K562 (cell line): ENCODE measurements around the gene LOXL4. TPM values are rescaled to one million over a fixed set of nuclear protein-coding genes. Genes with fewer than 3 reads are reported as not detected.

Source experiments
- ATAC-seq: fragments of 200-7000 bp; cut with Tn5 transposase; 3 replicates; pipeline ENCODE4 v1.9.1; 2020; ENCODE audit warnings: moderate library complexity
- BruUV-seq: library from RNA; stranded (reverse); fragments of 400-500 nt; replicated peaks from 2 replicates; lab custom pipeline; 2021; lab: Mats Ljungman, UMichigan
- CTCF ChIA-PET: fragments of 300-600 bp; formaldehyde crosslinking; extraction: SDS; loops from one replicate; lab custom pipeline; 2021; ENCODE audit warnings: low intra/inter-chr PET ratio; lab: Yijun Ruan, JAX
- POLR2A ChIA-PET: fragments of 300-600, 350-650 bp; sonication (Branson Sonifier 250); formaldehyde crosslinking; extraction: SDS; loops from one replicate; lab custom pipeline; 2021; ENCODE audit warnings: antibody characterized with exemption, inconsistent platforms; lab: Yijun Ruan, JAX
- DNase-seq, 4 experiments: peaks; one replicate each; pipeline versions ENCODE4 v3.0.0 to v3.0.0-alpha.2; 2011 to 2018; ENCODE audit warnings: low spot score in 3 of 4, mixed read lengths in 3 of 4; ENCODE audit errors: extremely low read depth in 1 of 4
- FAIRE-seq: peaks from 2 replicates; lab custom pipeline; 2011; peaks lifted over from hg19 to GRCh38; lab: Jason Lieb, UNC
- H2AFZ ChIP-seq: 2 replicates; pipeline ENCODE4 v1.6.0; 2011; ENCODE audit warnings: low read depth, low read length, control low read depth, inconsistent platforms
- H3K27ac ChIP-seq: fragments of 200-600 bp; 3 replicates; pipeline ENCODE4 v1.8.0; 2011; ENCODE audit warnings: low read depth, mild to moderate bottlenecking, control low read depth, inconsistent platforms, low read length, moderate library complexity, mixed read lengths; ENCODE audit errors: extremely low read depth
- H3K27me3 ChIP-seq, 2 experiments: fragments of 300-600 bp in 1 of 2; 2 replicates in 1 of 2; 3 replicates in 1 of 2; pipeline versions ENCODE4 v1.6.0 to v1.8.0; 2011; ENCODE audit warnings: inconsistent platforms in 2 of 2, low read length in 2 of 2, mild to moderate bottlenecking in 1 of 2, mixed read lengths in 1 of 2, moderate library complexity in 1 of 2; ENCODE audit not compliant: control insufficient read depth in 2 of 2, insufficient read depth in 2 of 2
- H3K36me3 ChIP-seq: fragments of 300-600 bp; 3 replicates; pipeline ENCODE4 v1.8.0; 2011; ENCODE audit warnings: mild to moderate bottlenecking, low read length, inconsistent platforms; ENCODE audit not compliant: control insufficient read depth, insufficient read depth
- H3K4me1 ChIP-seq, 2 experiments: fragments of 200-600 bp in 1 of 2; replicated peaks in 1 of 2; 2 replicates in 1 of 2; 3 replicates in 1 of 2; pipeline versions ENCODE4 v1.5.1 to v1.8.0; 2011; ENCODE audit warnings: inconsistent platforms in 2 of 2, low read length in 2 of 2, mild to moderate bottlenecking in 1 of 2, mixed read lengths in 1 of 2, moderate library complexity in 1 of 2; ENCODE audit not compliant: control insufficient read depth in 2 of 2, insufficient read depth in 2 of 2
- H3K4me2 ChIP-seq: 2 replicates; pipeline ENCODE4 v1.6.1; 2011; ENCODE audit warnings: low read length, control low read depth, inconsistent platforms, mixed read lengths; ENCODE audit not compliant: insufficient read depth
- H3K4me3 ChIP-seq: fragments of 200-600 bp; sonication (generic), shearing (Covaris generic); 2 replicates; pipeline ENCODE4 v1.5.1; 2016; ENCODE audit warnings: control low read depth, inconsistent platforms
- H3K79me2 ChIP-seq: fragments of 200-600 bp; 3 replicates; pipeline ENCODE4 v1.8.0; 2011; ENCODE audit warnings: low read length, inconsistent platforms; ENCODE audit not compliant: control insufficient read depth, insufficient read depth
- H3K9ac ChIP-seq, 2 experiments: 2 replicates each; pipeline versions ENCODE4 v1.6.0 to v1.6.1; 2011; ENCODE audit warnings: low read depth in 2 of 2, low read length in 2 of 2, control low read depth in 1 of 2, inconsistent platforms in 1 of 2, mild to moderate bottlenecking in 1 of 2, mixed read lengths in 1 of 2; ENCODE audit not compliant: insufficient read depth in 1 of 2
- H3K9me1 ChIP-seq: one replicate; pipeline ENCODE4 v1.6.0; 2011; ENCODE audit warnings: inconsistent platforms, mild to moderate bottlenecking, low read length, moderate library complexity; ENCODE audit not compliant: control insufficient read depth, insufficient read depth
- H3K9me3 ChIP-seq: replicated peaks from 2 replicates; pipeline ENCODE4 v1.5.1; 2011; ENCODE audit warnings: low read depth, low read length, inconsistent platforms; ENCODE audit not compliant: control insufficient read depth, insufficient read depth
- H4K20me1 ChIP-seq: replicated peaks from 2 replicates; pipeline ENCODE4 v1.6.1; 2011; ENCODE audit warnings: low read length, inconsistent platforms, mixed read lengths; ENCODE audit not compliant: control insufficient read depth, insufficient read depth
- ATF4 ChIP-seq: fragments of 450-650 bp; formaldehyde crosslinking; IDR thresholded peaks from 2 replicates; pipeline ENCODE4 v1.4.0; 2022; ENCODE audit warnings: mild to moderate bottlenecking, moderate library complexity
- CHCHD3 ChIP-seq: fragments of 250-450 bp; sonication (Bioruptor Pico); IDR thresholded peaks from 2 replicates; pipeline ENCODE4 v2.1.2; 2022; ENCODE audit warnings: mild to moderate bottlenecking
- CXXC5 ChIP-seq: fragments of 250-450 bp; sonication (Bioruptor Pico); IDR thresholded peaks from 2 replicates; pipeline ENCODE4 v1.8.0; 2022; ENCODE audit warnings: inconsistent platforms, mild to moderate bottlenecking, moderate library complexity
- ESRRB ChIP-seq: fragments of 250-450 bp; sonication (Bioruptor Pico); IDR thresholded peaks from 2 replicates; pipeline ENCODE4 v1.5.0; 2020; ENCODE audit warnings: mild to moderate bottlenecking, moderate library complexity, borderline replicate concordance
- EWSR1 ChIP-seq: fragments of 450-650 bp; IDR thresholded peaks from 2 replicates; pipeline ENCODE4 v1.6.1; 2018; ENCODE audit warnings: borderline replicate concordance, mild to moderate bottlenecking, low read depth, moderate library complexity; ENCODE audit not compliant: partially characterized antibody
- HMBOX1 ChIP-seq: sonication (generic); IDR thresholded peaks from 2 replicates; pipeline ENCODE4 v1.6.1; 2016
- KLF6 ChIP-seq: fragments of 250-450 bp; sonication (Bioruptor Pico); IDR thresholded peaks from 2 replicates; pipeline ENCODE4 v1.4.0; 2020; ENCODE audit warnings: mild to moderate bottlenecking, moderate library complexity, borderline replicate concordance
- LCOR ChIP-seq: sonication (generic); formaldehyde crosslinking; IDR thresholded peaks from 2 replicates; pipeline ENCODE4 v1.8.0; 2022; ENCODE audit warnings: mild to moderate bottlenecking, missing genetic modification reagents
- LEF1 ChIP-seq: fragments of 450-650 bp; IDR thresholded peaks from 2 replicates; pipeline ENCODE4 v1.6.1; 2016; ENCODE audit warnings: mild to moderate bottlenecking
- NFE2L1 ChIP-seq: fragments of 450-650 bp; IDR thresholded peaks from 2 replicates; pipeline ENCODE4 v1.6.1; 2016; ENCODE audit warnings: missing genetic modification characterization, low read depth, mild to moderate bottlenecking, missing compliant biosample characterization, moderate library complexity, borderline replicate concordance
- SMARCB1 ChIP-seq: IDR thresholded peaks from 2 replicates; pipeline ENCODE4 v1.6.1; 2011; ENCODE audit warnings: improper control_type of control experiment, low read depth; ENCODE audit not compliant: insufficient read length
- SMARCE1 ChIP-seq: fragments of 450-650 bp; IDR thresholded peaks from 2 replicates; pipeline ENCODE4 v1.7.1; 2016; ENCODE audit warnings: mild to moderate bottlenecking
- SRSF7 ChIP-seq: fragments of 200-400 bp; formaldehyde crosslinking; optimal IDR thresholded peaks from 2 replicates; pipeline ENCODE3; 2017; ENCODE audit warnings: mild to moderate bottlenecking, low read depth, low read length
- TFAM ChIP-seq: fragments of 250-450 bp; sonication (Bioruptor Pico); conservative IDR thresholded peaks from 2 replicates; pipeline ENCODE4 v1.5.0; 2021; ENCODE audit warnings: mild to moderate bottlenecking, moderate library complexity
- TSHZ1 ChIP-seq: fragments of 250-450 bp; sonication (Bioruptor Pico); IDR thresholded peaks from 2 replicates; pipeline ENCODE4 v1.4.0; 2020; ENCODE audit warnings: mild to moderate bottlenecking, moderate library complexity
- ZNF134 ChIP-seq: fragments of 250-450 bp; sonication (Bioruptor Pico); conservative IDR thresholded peaks from 2 replicates; pipeline ENCODE4 v1.4.0; 2020
- WGBS: fragments of 100-300 bp; shearing (Covaris generic); methylation state at CpG from one replicate; pipeline ENCODE4 v1.1.6; 2016; ENCODE audit warnings: low coverage, mixed read lengths; ENCODE audit not compliant: insufficient coverage; ENCODE audit errors: missing lambda C conversion rate; 5-methylcytosine and 5-hydroxymethylcytosine counted together
- in situ Hi-C: fragments of 300-500 bp; cut with MboI; formaldehyde crosslinking; loops from 4 replicates; pipeline ENCODE4 v1.15.0; 2018; ENCODE audit warnings: inconsistent platforms, mixed read lengths
- intact Hi-C: fragments of 100-400 bp; cut with micrococcal nuclease; formaldehyde crosslinking; loops from 2 replicates; pipeline ENCODE4 v1.14.2; 2022
- polyA plus RNA-seq, 8 experiments: library from polyadenylated mRNA; depleted of rRNA in 4 of 8; stranded (reverse) in 5 of 8; unstranded in 3 of 8; fragments of >200 nt; fragmentation: Nextera tagmentation in 2 of 8; fragmentation: Illumina TruSeq in 1 of 8; extraction: Ambion mirVana in 2 of 8; extraction: Trizol in 1 of 8; gene quantifications; 2 replicates each; pipeline versions ENCODE4 v1.2.1 to v1.2.3, GENCODE V29; 2011 to 2014; ENCODE audit warnings: inconsistent platforms in 1 of 8, missing spikeins in 1 of 8
- total RNA-seq, 7 experiments: library from RNA; depleted of rRNA in 6 of 7; stranded (reverse); fragments of >200 nt in 6 of 7; fragmentation: Illumina TruSeq in 2 of 7; extraction: Trizol in 2 of 7; gene quantifications; 2 replicates each; pipeline versions ENCODE4 v1.2.1 to v1.2.3, GENCODE V29; 2011 to 2021; ENCODE audit warnings: low replicate concordance in 1 of 7

The LOXL4 gene
- total and polyA plus RNA-seq, 9 of the 15 experiments (the other 6 are each of a cell fraction or from before 2014, with no cell fraction given): 0.03 to 0.35 (median 0.05) TPM; not detected in 3

GRCh38 chr10:98300526-98301229 is 32.7 kb upstream of the LOXL4 start:
- H3K4me2 ChIP-seq: no peak overlapping the region
- 2% methylated on average over 7 of the region's 7 CpGs for WGBS
- H3K9me1 ChIP-seq: no peaks in the 10 kb centered on the region
- no peak overlapping the region for H3K4me3 ChIP-seq
- H4K20me1 ChIP-seq: no peaks in the 10 kb centered on the region
- H3K4me1 ChIP-seq: no peaks in the 10 kb centered on the region
- H3K27ac ChIP-seq: no peak overlapping the region
- POLR2A ChIA-PET: no interaction called here
- no peak overlapping the region for H2AFZ ChIP-seq
- in situ Hi-C loops: loop anchor here (25.0 kb wide), 1 partner anchor 388 kb away; no protein-coding TSS in a partner anchor
- no peak for DNase-seq
- CTCF ChIA-PET: no interaction called here
- no peaks in the 10 kb centered on the region for H3K9me3 ChIP-seq
- H3K27me3 ChIP-seq: peaks cover 0 to 35% of the 10 kb centered on the region in 2 experiments; a peak in 2 of 5 replicates
- TF ChIP-seq TSHZ1 (CRISPR knock-in tag): no peak
- TF ChIP-seq ZNF134: no peak
- TF ChIP-seq TFAM (CRISPR knock-in tag): no peak
- TF ChIP-seq ATF4 (CRISPR knock-in tag): no peak
- no peak for TF ChIP-seq SMARCB1
- no peak for TF ChIP-seq CXXC5 (CRISPR knock-in tag)
- no peak for TF ChIP-seq ESRRB (CRISPR knock-in tag)
- TF ChIP-seq SMARCE1: no peak
- no peak for TF ChIP-seq LEF1
- no peak for TF ChIP-seq SRSF7
- no peak for TF ChIP-seq NFE2L1 (tag)
- no peak for TF ChIP-seq LCOR (CRISPR knock-in tag)
- TF ChIP-seq CHCHD3: no peak
- TF ChIP-seq HMBOX1: no peak
- TF ChIP-seq EWSR1: no peak
- no peak for TF ChIP-seq KLF6 (CRISPR knock-in tag)
- no peaks in the 10 kb centered on the region for H3K79me2 ChIP-seq
- FAIRE-seq: no peak
- H3K9ac ChIP-seq: no peak overlapping the region
- intact Hi-C loops: loop anchor here (10.0 kb wide), 1 partner anchor 386 kb away; no protein-coding TSS in a partner anchor
- no peak for ATAC-seq
- H3K36me3 ChIP-seq: no peaks in the 10 kb centered on the region
- BruUV-seq: no TSS peak
